Colonic mucosa (tissue), 4 donors: ENCODE results near the gene RARRES1. TPM values are rescaled to one million over a fixed set of nuclear protein-coding genes. Genes with fewer than 3 reads are reported as not detected.

Source experiments
- DNase-seq: peaks from one replicate; pipeline ENCODE4 v3.0.0-alpha.2; 2020
- H3K27ac ChIP-seq: fragments of 200-600 bp; one replicate; pipeline ENCODE4 v1.8.0; 2021
- H3K27me3 ChIP-seq: fragments of 200-600 bp; one replicate; pipeline ENCODE4 v1.8.0; 2021
- H3K36me3 ChIP-seq: fragments of 200-600 bp; one replicate; pipeline ENCODE4 v1.8.0; 2021
- H3K4me1 ChIP-seq: fragments of 200-600 bp; one replicate; pipeline ENCODE4 v1.8.0; 2021; ENCODE audit warnings: mild to moderate bottlenecking
- H3K4me3 ChIP-seq: fragments of 200-600 bp; one replicate; pipeline ENCODE4 v1.8.0; 2021
- H3K9ac ChIP-seq, 2 donors: one replicate each; pipeline ENCODE4 v1.7.0; 2013; ENCODE audit warnings: control low read depth in 2 of 2, low read depth in 2 of 2, low read length in 2 of 2
- H3K9me3 ChIP-seq: fragments of 200-600 bp; one replicate; pipeline ENCODE4 v1.8.0; 2021
- intact Hi-C: fragments of 100-400 bp; cut with DNase I; formaldehyde crosslinking; loops from one replicate; pipeline ENCODE4 v1.14.1; 2022
- total RNA-seq, 2 donors: library from RNA; stranded (reverse); fragmentation: NEBNext Ultra II Directional in 1 of 2; extraction: Animal tissue kit (Norgen Biotek cat#: 25700) in 1 of 2; gene quantifications; one replicate each; pipeline ENCODE4 v1.2.1, GENCODE V29; 2021
- TF ChIP-seq, protein P1 (sequence below): fragments of 200-600 bp; IDR thresholded peaks from one replicate; pipeline ENCODE4 v1.8.0; 2022; ENCODE audit warnings: antibody characterized with exemption, mild to moderate bottlenecking
- donor health status: healthy.
- donor health status: DM: no; HTN: no; CAD: no.
- donor health status: DM: no; HTN: no; CAD: no.

Gene RARRES1
- total RNA-seq, 2 donors from 2014 or later = 30.6 to 79.5 TPM

DNA sequence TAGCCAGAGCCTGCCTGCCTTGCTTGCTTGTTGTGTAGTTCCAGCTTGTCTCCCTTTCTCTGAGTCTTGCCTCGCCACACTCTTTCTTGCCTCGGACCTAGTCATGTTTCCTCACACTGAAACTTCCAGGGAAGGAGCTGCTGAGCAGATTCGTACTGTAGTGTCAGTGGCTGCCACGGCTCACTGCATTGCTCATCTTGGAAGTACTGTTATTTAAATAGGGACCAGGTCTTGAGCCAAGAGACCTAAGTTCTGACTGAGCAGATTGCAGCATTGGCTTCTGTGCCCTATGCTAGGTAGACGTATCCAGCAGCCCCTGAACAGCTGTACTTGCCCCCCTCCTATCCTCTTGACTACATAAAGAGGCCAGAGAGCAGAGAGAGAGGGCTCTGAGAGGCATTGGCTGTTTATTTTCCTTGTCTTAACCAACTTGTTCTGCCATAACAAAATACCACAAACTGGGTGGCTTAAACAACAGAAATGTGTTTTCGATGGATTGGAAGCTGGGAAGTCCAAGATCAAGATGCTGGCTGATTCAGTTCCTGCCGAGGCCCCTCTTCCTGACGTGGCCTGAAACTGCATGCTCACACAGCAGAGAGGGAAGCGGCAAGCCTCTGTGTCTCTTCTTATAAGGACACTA is 5.8 kb upstream of the RARRES1 start:
- Histone ChIP-seq H3K4me3 (no peak overlapping the region), H3K9ac (no peak overlapping the region), H3K36me3 (peaks cover 3% of the 10 kb centered on the region), H3K4me1 (no peaks in the 10 kb centered on the region), H3K9me3 (no peaks in the 10 kb centered on the region), H3K27ac (no peak overlapping the region), H3K27me3 (no peaks in the 10 kb centered on the region)
- TF ChIP-seq, protein P1, sequence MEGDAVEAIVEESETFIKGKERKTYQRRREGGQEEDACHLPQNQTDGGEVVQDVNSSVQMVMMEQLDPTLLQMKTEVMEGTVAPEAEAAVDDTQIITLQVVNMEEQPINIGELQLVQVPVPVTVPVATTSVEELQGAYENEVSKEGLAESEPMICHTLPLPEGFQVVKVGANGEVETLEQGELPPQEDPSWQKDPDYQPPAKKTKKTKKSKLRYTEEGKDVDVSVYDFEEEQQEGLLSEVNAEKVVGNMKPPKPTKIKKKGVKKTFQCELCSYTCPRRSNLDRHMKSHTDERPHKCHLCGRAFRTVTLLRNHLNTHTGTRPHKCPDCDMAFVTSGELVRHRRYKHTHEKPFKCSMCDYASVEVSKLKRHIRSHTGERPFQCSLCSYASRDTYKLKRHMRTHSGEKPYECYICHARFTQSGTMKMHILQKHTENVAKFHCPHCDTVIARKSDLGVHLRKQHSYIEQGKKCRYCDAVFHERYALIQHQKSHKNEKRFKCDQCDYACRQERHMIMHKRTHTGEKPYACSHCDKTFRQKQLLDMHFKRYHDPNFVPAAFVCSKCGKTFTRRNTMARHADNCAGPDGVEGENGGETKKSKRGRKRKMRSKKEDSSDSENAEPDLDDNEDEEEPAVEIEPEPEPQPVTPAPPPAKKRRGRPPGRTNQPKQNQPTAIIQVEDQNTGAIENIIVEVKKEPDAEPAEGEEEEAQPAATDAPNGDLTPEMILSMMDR = no peak
- DNase-seq = no peak
- intact Hi-C loops = no loop called here

DNA sequence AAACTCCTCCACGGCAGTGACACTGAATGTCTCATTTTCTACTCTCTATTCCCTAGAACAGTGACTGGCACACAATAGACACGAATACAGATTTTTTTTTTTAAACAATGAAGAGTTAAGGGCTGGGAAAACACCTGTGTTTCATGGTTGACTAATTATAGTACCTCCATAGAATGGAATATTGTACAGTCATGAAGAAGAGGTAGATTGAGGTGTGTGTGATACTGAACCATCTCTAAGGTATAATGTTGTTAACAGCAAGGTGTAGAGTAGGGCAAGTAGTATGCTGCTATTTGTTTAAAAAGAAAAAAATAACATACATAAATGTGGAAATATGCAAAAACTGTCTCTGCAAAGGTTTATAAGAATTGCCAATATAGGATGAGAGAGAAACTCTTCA is 5.2 kb upstream of the RARRES1 start:
- intact Hi-C loops = no loop called here
- H3K27me3 ChIP-seq = no peaks in the 10 kb centered on the region
- no peak overlapping the region for H3K9ac ChIP-seq
- DNase-seq = no peak
- no peak overlapping the region for H3K4me3 ChIP-seq
- H3K9me3 ChIP-seq = no peaks in the 10 kb centered on the region
- TF ChIP-seq, protein P1 = no peak
- no peaks in the 10 kb centered on the region for H3K4me1 ChIP-seq
- no peak overlapping the region for H3K27ac ChIP-seq
- peaks cover 3% of the 10 kb centered on the region for H3K36me3 ChIP-seq

DNA sequence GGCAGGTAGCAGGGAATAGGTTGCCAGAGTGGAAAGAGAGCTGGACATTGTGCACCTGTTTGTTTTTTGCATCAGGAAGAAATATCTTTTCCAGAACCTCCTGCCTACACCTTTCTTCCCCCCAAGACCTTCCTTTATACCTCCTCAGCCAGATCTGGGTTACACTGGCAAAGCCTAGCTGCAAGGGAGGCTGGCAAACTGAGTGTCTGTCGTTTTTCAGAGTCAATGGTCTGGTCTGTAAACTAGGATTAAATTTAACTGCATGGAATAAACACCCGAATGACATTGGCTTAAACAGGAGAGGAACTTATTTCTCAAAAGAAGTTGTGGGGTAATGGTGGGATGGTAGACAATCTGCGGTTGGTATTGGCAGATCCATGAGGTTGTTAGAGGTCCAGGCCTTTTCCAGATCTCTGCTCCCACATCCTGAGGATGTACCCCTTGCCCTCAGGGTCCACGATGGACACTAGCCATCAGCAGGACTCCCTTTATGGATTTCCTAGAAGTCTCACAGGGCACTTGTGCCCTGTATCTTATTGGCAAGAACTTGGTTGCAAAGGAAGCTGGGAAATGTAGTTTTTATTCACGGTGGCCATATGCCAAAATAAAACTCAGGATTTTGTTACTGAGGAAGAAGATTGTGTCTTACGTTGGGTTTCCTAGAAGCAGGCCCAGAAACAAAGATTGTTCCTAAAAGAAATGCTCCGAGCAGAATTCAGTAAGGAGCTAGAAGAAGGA is 3.2 kb upstream of the RARRES1 start:
- Histone ChIP-seq H3K4me3 (no peak overlapping the region), H3K36me3 (no peaks in the 10 kb centered on the region), H3K27me3 (no peaks in the 10 kb centered on the region), H3K9me3 (no peaks in the 10 kb centered on the region), H3K9ac (no peak overlapping the region), H3K27ac (no peak overlapping the region), H3K4me1 (no peaks in the 10 kb centered on the region)
- intact Hi-C loops = no loop called here
- TF ChIP-seq, protein P1 = no peak
- DNase-seq = no peak

DNA sequence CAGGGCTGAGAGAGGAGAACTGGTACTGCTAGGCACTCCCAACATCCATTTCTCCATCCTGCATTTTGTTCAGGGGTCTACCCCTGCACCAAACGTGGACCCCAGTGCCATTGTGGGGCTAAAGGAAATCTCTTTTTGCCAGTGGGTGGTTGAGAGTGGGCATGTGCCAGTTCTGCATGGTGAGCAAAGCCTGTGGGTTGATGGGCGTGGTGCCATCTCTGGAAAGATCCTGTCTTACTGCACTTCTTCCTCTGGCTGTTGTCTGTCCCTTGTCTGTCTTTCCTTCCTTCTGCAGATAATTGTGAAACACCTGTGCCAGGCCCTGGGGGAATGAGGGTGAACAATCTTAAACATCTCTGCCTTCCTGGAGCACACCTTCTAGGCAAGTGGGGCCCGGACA is 1.4 kb upstream of the RARRES1 start:
- no peak for DNase-seq
- Histone ChIP-seq H3K27me3 (no peaks in the 10 kb centered on the region), H3K27ac (no peak overlapping the region), H3K4me1 (no peaks in the 10 kb centered on the region), H3K9ac (no peak overlapping the region), H3K4me3 (no peak overlapping the region), H3K9me3 (no peaks in the 10 kb centered on the region), H3K36me3 (no peaks in the 10 kb centered on the region)
- intact Hi-C loops = no loop called here
- TF ChIP-seq, protein P1 = no peak

DNA sequence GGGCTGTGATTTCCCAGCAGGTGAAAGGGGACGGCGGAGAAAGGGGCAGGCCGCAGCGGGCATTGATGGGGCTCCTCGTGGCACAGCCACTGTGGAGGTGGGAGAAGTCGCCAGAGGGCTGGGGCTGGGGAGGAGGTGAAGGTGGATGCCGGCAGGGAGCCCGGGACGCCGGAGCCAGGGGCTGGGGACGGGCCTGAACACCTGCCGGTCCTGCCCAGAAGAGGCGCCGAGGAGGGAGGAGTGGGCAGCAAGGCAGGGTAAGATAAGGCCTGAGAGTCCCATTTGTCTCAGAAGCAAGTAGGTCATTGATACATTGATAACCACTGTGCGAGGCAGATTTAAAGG is 571 bp upstream of the RARRES1 start:
- Histone ChIP-seq H3K9ac (peak overlapping the region; percentile 57 to 80), H3K36me3 (no peaks in the 10 kb centered on the region), H3K9me3 (no peaks in the 10 kb centered on the region), H3K27me3 (no peaks in the 10 kb centered on the region), H3K4me1 (peaks cover 4% of the 10 kb centered on the region), H3K27ac (peak overlapping the region; percentile 72), H3K4me3 (peak overlapping the region; percentile 67)
- no peak for DNase-seq
- intact Hi-C loops = no loop called here
- TF ChIP-seq, protein P1 = no peak
